ENCODE data around the gene TMEM198.

The TMEM198 gene

DNA sequence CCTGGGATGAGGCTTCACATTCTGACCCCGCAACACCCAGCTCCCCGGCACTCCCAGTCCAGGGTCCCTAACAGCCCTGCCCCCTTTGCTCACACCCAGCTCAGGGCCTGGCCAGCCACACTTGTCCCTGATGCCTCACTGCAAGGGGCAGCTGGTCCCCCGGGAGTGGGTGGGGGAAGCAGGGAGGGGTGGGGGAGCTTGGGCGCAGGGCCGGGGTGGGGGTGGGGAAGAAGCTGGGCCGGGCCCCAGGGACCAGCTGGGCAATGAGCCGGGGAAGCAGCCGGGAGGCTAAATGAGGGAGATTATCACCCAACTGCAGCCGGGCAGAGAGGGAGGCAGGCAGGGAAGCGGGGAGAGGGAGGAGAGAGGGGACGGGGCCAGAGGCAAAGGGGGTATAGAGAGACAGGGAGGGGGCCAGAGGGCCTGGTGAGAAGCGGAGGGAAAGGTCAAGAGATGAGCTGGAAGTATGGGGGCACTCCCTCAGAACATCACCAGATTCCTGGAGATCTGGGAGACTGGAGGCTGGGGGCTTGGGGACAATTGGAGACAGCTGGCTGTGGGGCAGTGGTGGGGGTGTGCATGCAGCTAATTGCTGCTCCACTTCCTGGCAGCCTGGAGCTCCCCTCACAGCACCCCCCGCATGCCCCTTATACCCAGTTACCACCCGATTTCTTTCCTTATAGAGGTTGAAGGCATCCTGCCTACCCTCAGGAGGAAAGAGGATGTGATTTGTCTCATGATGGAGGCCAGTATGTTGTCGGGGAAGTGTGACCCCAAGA is 32.1 kb upstream of the TMEM198 start:
- DNase-seq (ENCODE audit: insufficient read length) = no peak
- no peak for TF ChIP-seq POLR2AphosphoS5 (IDR thresholded peaks at IDR 0.05; ENCODE audit: low read depth, low read length)
- TF ChIP-seq TAF1 (IDR thresholded peaks at IDR 0.05; ENCODE audit: borderline replicate concordance, low read depth, low read length) = no peak
- no peak for TF ChIP-seq POLR2A (IDR thresholded peaks at IDR 0.05; ENCODE audit: low read depth, low read length)
- FAIRE-seq = no peak

DNA sequence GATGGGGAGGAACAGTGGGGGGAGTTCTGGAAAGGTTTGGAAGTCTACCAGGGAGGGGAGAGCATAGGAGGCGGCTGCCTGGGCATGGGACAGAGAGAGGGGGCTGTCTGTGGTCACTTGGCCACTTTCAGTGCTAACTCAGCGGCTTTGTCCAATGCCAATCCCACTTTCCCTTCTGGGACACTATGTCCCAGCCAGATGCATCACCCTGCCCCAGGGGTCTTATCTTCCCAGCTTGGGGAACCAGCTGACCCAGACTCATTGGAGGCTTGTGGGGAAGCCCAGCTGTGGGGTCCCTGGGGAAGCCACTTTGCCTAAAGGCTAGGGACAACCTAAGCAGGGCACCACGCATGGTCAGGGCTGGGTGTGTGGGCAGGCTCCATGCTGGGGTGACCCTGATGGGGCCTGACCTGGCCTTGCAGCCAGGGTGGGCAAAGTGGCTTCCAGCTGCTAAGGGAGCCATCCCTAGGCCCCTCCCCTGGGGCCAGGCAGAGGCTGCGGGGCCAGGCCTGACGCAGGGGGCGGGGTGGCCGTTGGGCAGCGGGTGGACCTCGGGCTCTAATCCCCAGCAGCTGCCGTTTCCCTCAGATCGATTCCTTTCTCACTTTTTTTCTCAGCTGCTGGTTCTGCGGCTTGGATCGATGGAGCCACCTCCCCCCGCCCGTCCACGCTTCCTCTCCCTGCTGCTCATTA is 31.2 kb upstream of the TMEM198 start:
- FAIRE-seq (no peak), DNase-seq (ENCODE audit: insufficient read length) (no peak)
- TF ChIP-seq TAF1 (IDR thresholded peaks at IDR 0.05; ENCODE audit: borderline replicate concordance, low read depth, low read length) (no peak), POLR2AphosphoS5 (IDR thresholded peaks at IDR 0.05; ENCODE audit: low read depth, low read length) (no peak), POLR2A (IDR thresholded peaks at IDR 0.05; ENCODE audit: low read depth, low read length) (no peak)

DNA sequence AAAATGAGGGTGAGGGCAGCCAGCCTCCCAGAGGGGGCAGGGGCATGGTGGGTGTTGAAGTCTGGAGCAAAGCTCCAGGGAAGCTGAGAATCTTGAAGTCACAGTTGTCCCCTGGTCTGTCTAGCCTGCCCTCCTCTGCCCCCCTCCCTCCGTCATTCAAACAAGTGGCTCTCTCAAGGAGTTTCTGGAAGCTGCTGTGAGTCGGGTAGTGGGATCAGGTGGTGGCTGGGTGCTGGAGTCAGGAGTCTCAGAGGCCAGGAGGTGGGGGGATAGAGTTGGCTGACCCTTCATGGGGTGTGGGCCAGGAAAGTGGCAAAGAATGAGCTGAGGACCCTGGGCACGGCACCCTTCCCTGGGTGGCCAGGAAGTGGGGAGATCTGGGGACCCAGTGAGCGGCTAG is 30.0 kb upstream of the TMEM198 start:
- DNase-seq (ENCODE audit: insufficient read length) (no peak), FAIRE-seq (no peak)
- TF ChIP-seq TAF1 (IDR thresholded peaks at IDR 0.05; ENCODE audit: borderline replicate concordance, low read depth, low read length) (no peak), POLR2A (IDR thresholded peaks at IDR 0.05; ENCODE audit: low read depth, low read length) (no peak)

DNA sequence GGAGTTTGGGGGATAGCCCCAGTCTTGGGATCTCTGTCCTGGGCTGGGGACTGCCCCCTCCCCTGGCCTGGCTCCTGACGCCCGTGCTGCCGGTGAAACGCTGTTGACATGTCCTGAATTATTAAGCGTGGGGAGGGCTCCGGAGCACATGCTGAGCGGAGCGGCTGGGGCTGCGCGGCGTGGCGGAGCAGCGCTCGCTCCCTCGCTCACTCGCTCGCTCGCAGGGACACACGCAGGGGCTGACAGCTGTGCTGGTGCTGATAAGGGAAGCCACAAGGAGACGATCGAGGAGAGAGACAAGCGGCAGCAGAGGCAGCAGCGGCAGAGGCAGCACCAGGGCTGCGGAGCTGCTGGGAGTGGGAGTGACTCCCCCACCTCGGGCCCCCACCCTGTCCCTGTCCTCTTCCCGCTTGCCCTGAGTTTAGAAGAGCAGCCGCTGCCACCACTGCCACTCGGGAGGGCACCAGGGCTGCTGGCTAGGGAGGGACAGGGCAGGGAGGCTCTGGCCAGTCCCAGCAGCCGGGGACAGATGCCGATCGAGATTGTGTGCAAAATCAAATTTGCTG is 29.5 kb upstream of the TMEM198 start, which contains the start of gene ASIC4:
TSS of gene ASIC4 (plus strand) at position 287 of the 566 bp plus-strand sequence. CDS start at position 530, 243 bp downstream.
- DNase-seq (ENCODE audit: insufficient read length) (no peak), FAIRE-seq (no peak)
- TF ChIP-seq POLR2A (IDR thresholded peaks at IDR 0.05; ENCODE audit: low read depth, low read length) (no peak), TAF1 (IDR thresholded peaks at IDR 0.05; ENCODE audit: borderline replicate concordance, low read depth, low read length) (no peak), POLR2AphosphoS5 (IDR thresholded peaks at IDR 0.05; ENCODE audit: low read depth, low read length) (no peak)

DNA sequence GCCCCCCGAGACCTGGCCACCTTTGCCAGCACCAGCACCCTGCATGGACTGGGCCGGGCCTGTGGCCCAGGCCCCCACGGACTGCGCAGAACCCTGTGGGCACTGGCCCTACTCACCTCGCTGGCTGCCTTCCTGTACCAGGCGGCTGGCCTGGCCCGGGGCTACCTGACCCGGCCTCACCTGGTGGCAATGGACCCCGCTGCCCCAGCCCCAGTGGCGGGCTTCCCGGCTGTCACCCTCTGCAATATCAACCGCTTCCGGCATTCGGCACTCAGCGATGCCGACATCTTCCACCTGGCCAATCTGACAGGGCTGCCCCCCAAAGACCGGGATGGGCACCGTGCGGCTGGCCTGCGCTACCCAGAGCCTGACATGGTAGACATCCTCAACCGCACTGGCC is 29.0 kb upstream of the TMEM198 start:
- FAIRE-seq (no peak), DNase-seq (ENCODE audit: insufficient read length) (no peak)
- TF ChIP-seq POLR2AphosphoS5 (IDR thresholded peaks at IDR 0.05; ENCODE audit: low read depth, low read length) (no peak), POLR2A (IDR thresholded peaks at IDR 0.05; ENCODE audit: low read depth, low read length) (no peak), TAF1 (IDR thresholded peaks at IDR 0.05; ENCODE audit: borderline replicate concordance, low read depth, low read length) (no peak)

DNA sequence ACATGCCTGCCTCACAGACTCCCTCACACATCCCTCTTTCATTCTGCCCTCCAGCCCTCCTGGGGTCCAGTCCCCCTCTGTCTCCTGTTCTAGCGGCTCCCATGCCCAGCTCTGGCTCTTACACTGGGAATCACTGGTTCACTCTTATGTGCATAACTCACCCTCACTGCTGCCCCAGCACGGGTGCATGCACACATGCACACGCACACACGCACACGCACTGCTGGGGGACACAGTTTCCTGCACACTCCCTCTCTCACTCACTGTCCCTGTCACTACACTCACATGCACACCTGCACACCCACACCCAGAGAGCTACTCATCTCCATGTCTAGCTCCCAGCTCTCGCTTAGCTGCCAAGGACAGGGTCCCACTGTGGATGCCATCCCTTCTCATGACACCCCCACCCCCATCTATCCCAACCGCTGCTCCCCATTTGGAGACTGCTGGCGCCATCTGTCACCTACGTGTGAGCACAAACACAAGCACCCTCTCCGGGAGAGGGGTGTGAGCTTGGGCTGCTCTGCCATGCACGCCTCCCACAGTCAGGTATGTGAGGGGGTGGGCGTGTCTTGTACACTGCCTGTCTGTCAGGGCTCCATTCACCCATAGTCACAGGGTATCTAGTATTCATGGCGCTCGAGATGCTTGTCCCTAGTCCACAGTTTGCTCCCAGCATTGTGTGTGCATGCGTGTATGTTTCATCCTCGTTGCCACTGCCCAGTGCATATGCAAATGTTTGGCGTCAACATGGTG is 27.8 kb upstream of the TMEM198 start:
- DNase-seq (ENCODE audit: insufficient read length) = no peak
- no peak for TF ChIP-seq POLR2AphosphoS5 (IDR thresholded peaks at IDR 0.05; ENCODE audit: low read depth, low read length)
- no peak for TF ChIP-seq POLR2A (IDR thresholded peaks at IDR 0.05; ENCODE audit: low read depth, low read length)
- TF ChIP-seq TAF1 (IDR thresholded peaks at IDR 0.05; ENCODE audit: borderline replicate concordance, low read depth, low read length) = no peak
- FAIRE-seq = no peak

DNA sequence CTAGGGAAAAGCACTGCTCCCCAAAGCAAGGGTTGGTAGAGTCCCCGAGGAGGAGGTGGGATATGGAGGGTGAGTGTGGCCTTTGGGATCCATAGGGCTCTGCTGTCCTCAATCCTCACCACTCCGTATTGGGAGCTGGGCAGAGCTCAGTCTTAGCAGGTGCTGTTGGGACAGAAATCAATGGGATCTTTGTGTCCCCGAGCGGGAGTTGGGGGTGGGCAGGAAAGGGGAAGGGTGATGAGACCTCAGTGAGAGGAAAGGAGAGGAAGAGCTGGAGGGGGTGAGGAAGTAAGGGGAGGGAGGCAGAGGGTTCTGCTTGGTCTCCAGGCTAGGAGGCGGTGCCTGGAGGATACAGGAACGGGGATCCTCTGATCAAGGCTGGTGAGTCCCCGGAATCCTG is 26.9 kb upstream of the TMEM198 start:
- TF ChIP-seq POLR2AphosphoS5 (IDR thresholded peaks at IDR 0.05; ENCODE audit: low read depth, low read length) (no peak), POLR2A (IDR thresholded peaks at IDR 0.05; ENCODE audit: low read depth, low read length) (no peak), TAF1 (IDR thresholded peaks at IDR 0.05; ENCODE audit: borderline replicate concordance, low read depth, low read length) (no peak)
- no peak for DNase-seq (ENCODE audit: insufficient read length)
- no peak for FAIRE-seq

DNA sequence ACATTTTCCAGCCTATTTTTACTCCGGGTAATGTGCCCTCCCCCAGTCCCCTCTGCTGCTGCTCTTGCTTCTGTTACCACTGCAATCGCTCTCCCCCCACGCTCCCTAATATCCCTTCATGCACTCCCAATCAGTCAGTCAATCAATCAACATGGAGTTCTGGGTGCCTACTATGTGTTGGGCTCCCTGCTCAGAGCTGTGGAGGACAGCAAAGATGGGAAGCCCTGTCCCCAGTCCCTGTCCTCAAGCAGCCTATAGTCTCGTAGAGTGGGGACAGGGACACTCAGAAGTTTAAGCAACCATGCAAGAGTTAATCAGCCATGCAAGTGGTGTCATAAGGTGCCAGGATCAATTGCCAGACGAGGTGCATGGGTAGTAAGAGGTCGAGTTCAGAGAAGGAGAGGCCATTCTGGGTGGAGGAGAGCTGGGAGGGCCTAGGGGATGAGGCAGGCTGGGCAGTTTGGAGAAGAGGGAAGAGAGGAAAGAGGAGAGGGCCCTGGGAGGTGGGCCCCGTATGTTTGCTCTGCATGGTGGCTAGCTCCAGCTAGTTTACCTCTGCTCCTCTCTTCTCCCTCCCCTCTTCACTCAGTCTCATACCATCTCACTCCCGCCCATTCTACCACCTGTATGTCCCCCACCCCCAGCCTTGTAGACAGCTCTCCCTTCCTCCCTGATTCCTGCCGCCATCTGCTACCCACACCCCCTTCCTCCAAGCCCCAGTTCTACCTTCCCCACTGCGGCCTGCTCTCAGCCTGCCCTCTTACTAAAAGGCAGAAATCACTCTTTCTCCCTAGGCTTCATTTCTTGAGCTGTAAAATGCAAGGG is 25.7 kb upstream of the TMEM198 start:
- FAIRE-seq (no peak), DNase-seq (ENCODE audit: insufficient read length) (no peak)
- TF ChIP-seq TAF1 (IDR thresholded peaks at IDR 0.05; ENCODE audit: borderline replicate concordance, low read depth, low read length) = no peak
- TF ChIP-seq POLR2A (IDR thresholded peaks at IDR 0.05; ENCODE audit: low read depth, low read length) = no peak
- TF ChIP-seq POLR2AphosphoS5 (IDR thresholded peaks at IDR 0.05; ENCODE audit: low read depth, low read length) = no peak

DNA sequence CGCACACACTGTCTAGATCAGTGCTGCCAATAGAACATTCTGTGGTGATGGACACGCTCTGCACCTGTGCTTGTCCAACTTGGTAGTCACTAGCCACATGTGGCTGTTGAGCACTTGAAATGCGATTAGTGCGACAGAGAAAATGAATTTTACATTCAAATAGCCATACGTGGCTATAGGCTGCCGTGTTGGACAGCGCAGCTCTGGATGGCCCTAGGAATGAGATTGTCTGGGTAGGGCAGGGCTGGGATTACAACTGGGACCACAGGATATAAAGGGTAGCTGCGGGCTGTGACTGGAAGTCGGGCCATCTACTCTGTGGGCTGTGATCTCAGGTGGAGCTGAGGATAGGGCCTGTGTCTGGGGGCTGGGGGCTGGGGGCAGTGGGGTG is 24.3 kb upstream of the TMEM198 start:
- FAIRE-seq (no peak), DNase-seq (ENCODE audit: insufficient read length) (no peak)
- TF ChIP-seq POLR2A (IDR thresholded peaks at IDR 0.05; ENCODE audit: low read depth, low read length) (no peak), POLR2AphosphoS5 (IDR thresholded peaks at IDR 0.05; ENCODE audit: low read depth, low read length) (no peak), TAF1 (IDR thresholded peaks at IDR 0.05; ENCODE audit: borderline replicate concordance, low read depth, low read length) (no peak)

DNA sequence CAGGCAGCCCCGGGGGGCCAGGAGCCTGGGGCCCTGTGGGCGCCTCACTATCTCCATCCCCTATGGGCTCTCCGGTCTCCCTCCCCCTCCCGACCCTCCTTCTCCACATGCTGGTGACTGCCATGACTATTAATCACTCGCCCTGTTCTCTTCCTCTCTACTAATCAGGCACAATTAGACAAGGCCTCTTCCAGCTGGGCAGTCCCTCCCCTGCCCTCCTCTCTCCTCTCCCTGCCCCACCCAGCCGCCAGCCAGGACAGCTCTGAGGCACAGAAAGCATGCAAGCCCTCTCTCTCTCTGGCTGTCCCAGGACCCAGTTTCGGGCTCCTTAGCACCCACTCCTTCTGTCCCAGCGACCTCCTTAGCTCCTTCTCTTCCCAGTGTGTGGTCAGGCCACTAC is 23.7 kb upstream of the TMEM198 start:
- DNase-seq (ENCODE audit: insufficient read length) = no peak
- TF ChIP-seq TAF1 (IDR thresholded peaks at IDR 0.05; ENCODE audit: borderline replicate concordance, low read depth, low read length) (no peak), POLR2AphosphoS5 (IDR thresholded peaks at IDR 0.05; ENCODE audit: low read depth, low read length) (no peak), POLR2A (IDR thresholded peaks at IDR 0.05; ENCODE audit: low read depth, low read length) (no peak)
- FAIRE-seq = no peak
